H1 (cell line): ENCODE data around the gene HOXB5. TPM values are rescaled to one million over a fixed set of nuclear protein-coding genes. Genes with fewer than 3 reads are reported as not detected.

ENCODE experiments used
- CEBPB ChIP-seq: IDR thresholded peaks from 2 replicates; pipeline ENCODE4 v1.6.1; 2012; ENCODE audit warnings: low read depth, low read length
- GTF2F1 ChIP-seq: IDR thresholded peaks from 2 replicates; pipeline ENCODE4 v1.6.1; 2012; ENCODE audit warnings: low read depth, low read length, improper control_type of control experiment, borderline replicate concordance
- KDM5A ChIP-seq: fragments of 200-600 bp; IDR thresholded peaks from 2 replicates; pipeline ENCODE4 v1.7.1; 2012; ENCODE audit warnings: mild to moderate bottlenecking, low read length, inconsistent platforms, mixed read lengths
- RNF2 ChIP-seq: fragments of 200-900, 300-1000 bp; sonication (generic); IDR thresholded peaks from 2 replicates; pipeline ENCODE4 v1.7.1; 2016; ENCODE audit warnings: borderline replicate concordance, low read depth, mild to moderate bottlenecking, antibody characterized with exemption, low read length; ENCODE audit not compliant: poor library complexity, severe bottlenecking; ENCODE audit errors: missing control alignments
- SP1 ChIP-seq: IDR thresholded peaks from 2 replicates; pipeline ENCODE4 v1.6.1; 2011; ENCODE audit warnings: low read depth, low read length
- SUZ12 ChIP-seq: fragments of 200-600 bp; sonication (generic); IDR thresholded peaks from 2 replicates; pipeline ENCODE4 v1.6.1; 2012; ENCODE audit warnings: mild to moderate bottlenecking, inconsistent platforms, low read length, moderate library complexity, mixed read lengths
- TAF7 ChIP-seq: optimal IDR thresholded peaks from 2 replicates; pipeline ENCODE3; 2011; ENCODE audit warnings: low read depth, mild to moderate bottlenecking, inconsistent platforms, low read length, moderate library complexity, borderline replicate concordance
- TBP ChIP-seq: IDR thresholded peaks from 2 replicates; pipeline ENCODE4 v1.6.1; 2011; ENCODE audit warnings: low read depth, low read length, improper control_type of control experiment
- TCF12 ChIP-seq: IDR thresholded peaks from 2 replicates; pipeline ENCODE4 v1.6.1; 2011; ENCODE audit warnings: low read depth, mild to moderate bottlenecking, low read length
- TEAD4 ChIP-seq: IDR thresholded peaks from 2 replicates; pipeline ENCODE4 v1.6.1; 2012; ENCODE audit warnings: low read depth, low read length, inconsistent platforms, mixed read lengths
- polyA plus RNA-seq, 7 experiments: library from polyadenylated mRNA; depleted of rRNA in 3 of 7; stranded (reverse) in 5 of 7; unstranded in 2 of 7; fragments of >200 nt in 5 of 7; fragments of 200-250 nt in 2 of 7; gene quantifications; 1 replicate in 5 of 7; 2 replicates in 1 of 7; 4 replicates in 1 of 7; pipeline versions ENCODE4 v1.2.1 to v1.2.3, GENCODE V29; 2011 to 2013; ENCODE audit warnings: missing spikeins in 2 of 7, mixed read lengths in 2 of 7
- total RNA-seq: library from RNA; stranded (reverse); fragmentation: NEBNext Ultra II Directional; extraction: Animal tissue kit (Norgen Biotek cat#: 25700); gene quantifications from 2 replicates; pipeline ENCODE4 v1.2.1, GENCODE V29; 2021
- TF ChIP-seq, protein P1 (sequence below): IDR thresholded peaks from 2 replicates; pipeline ENCODE4 v1.6.1; 2011; ENCODE audit warnings: low read length, improper control_type of control experiment

The HOXB5 gene
- total and polyA plus RNA-seq, 2 of the 8 experiments (the other 6 are each of a cell fraction or from before 2014, with no cell fraction given): not detected

- TF ChIP-seq SP1 (no peak), TAF7 (no peak), TCF12 (no peak), CEBPB (no peak), SUZ12 (peak; percentile 99), TBP (no peak), GTF2F1 (no peak), TEAD4 (no peak), RNF2 (peak; percentile 91), KDM5A (no peak)
- TF ChIP-seq, protein P1, sequence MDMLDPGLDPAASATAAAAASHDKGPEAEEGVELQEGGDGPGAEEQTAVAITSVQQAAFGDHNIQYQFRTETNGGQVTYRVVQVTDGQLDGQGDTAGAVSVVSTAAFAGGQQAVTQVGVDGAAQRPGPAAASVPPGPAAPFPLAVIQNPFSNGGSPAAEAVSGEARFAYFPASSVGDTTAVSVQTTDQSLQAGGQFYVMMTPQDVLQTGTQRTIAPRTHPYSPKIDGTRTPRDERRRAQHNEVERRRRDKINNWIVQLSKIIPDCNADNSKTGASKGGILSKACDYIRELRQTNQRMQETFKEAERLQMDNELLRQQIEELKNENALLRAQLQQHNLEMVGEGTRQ: no peak
Observed at GRCh38 chr17:48621410-48622392, 28.1 kb upstream of the HOXB5 start (continued).
